Raji (cell line): ENCODE results near the gene PTPN6.
A peak's percentile ranks its signal among the peaks of the same experiment; 100 is the strongest.

Experiments used
- POLR2A ChIP-seq: IDR thresholded peaks from 2 replicates; pipeline ENCODE4 v1.6.1; 2011; ENCODE audit warnings: low read depth, low read length, control low read depth; ENCODE audit not compliant: insufficient read depth

Gene PTPN6

GRCh38 chr12:6964605-6965025 is 13.5 kb downstream of the PTPN6 start:
- TF ChIP-seq POLR2A = no peak

- peak; percentile 24; the same call in 1 of the 2 replicates for TF ChIP-seq POLR2A
These were observed 14.0 kb downstream of the PTPN6 start for GRCh38 chr12:6965026-6965661.

DNA sequence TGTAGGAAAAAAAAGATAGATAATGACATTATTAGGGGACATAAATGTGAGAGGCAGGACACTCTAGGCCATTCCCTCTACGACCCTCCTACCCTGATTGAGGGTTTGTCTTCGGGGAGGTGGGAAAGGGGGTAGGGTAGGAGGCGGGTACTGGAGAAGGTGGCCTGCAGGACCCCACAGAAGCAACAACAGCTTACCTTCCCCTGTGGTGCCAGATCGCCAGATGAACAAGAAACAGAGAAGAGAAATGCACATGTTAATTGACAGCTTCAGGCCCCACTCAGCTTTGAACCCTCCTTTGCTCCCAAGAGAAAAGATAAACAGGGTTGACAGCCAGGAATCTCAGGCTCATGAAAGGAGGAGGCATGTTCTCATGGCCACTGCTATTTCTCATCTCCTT is 14.6 kb downstream of the PTPN6 start:
- TF ChIP-seq POLR2A = no peak

GRCh38 chr12:6966351-6966750 is 15.2 kb downstream of the PTPN6 start:
- no peak for TF ChIP-seq POLR2A

GRCh38 chr12:6967651-6968100 is 16.5 kb downstream of the PTPN6 start:
- no peak for TF ChIP-seq POLR2A

- TF ChIP-seq POLR2A = no peak
These were observed 17.3 kb downstream of the PTPN6 start for GRCh38 chr12:6968426-6968825.

- TF ChIP-seq POLR2A = no peak
These were observed 19.0 kb downstream of the PTPN6 start for GRCh38 chr12:6970096-6970527.

- 0 out of 2 replicates have a peak, but pooled peaks have one; percentile 18 for TF ChIP-seq POLR2A
These were observed 23.0 kb downstream of the PTPN6 start for GRCh38 chr12:6974180-6974579.

DNA sequence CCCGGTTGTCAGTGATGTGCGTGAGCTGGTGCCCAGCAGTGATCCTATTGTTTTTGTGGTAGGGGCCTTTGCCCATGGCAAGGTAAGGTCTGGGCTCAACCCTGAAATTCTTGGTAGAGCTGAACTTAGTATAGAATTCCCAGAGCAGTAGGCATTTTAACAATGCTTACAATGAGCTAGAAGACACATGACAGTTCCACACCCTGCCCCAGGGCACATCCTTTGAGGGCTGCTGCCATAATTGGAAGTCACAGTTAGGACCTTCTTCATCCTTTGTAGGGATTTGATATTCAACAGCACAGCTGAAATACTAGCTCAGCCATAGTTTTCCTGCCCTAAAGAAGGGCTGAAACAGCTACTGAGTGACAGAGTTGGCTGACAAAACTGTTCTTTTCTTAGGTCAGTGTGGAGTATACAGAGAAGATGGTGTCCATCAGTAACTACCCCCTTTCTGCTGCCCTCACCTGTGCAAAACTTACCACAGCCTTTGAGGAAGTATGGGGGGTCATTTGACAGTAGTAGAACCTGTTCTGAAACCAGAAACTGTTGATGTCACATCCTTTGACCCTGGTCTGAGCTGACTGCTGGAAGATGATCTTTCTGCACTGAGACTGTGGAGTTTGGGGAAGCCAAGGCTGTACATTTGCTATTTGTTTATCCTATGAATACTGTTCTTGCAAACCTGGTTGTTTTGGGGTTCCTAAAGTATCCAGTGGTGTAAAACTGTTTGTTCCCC is 24.3 kb downstream of the PTPN6 start:
- TF ChIP-seq POLR2A = no peak

GRCh38 chr12:6977653-6978052 is 26.5 kb downstream of the PTPN6 start:
- no peak for TF ChIP-seq POLR2A

- 0 out of 2 replicates have a peak, but pooled peaks have one; percentile 15 for TF ChIP-seq POLR2A
These were observed 27.0 kb downstream of the PTPN6 start for GRCh38 chr12:6978188-6978587.

- 0 out of 2 replicates have a peak, but pooled peaks have one; percentile 27 for TF ChIP-seq POLR2A
These were observed 27.5 kb downstream of the PTPN6 start for GRCh38 chr12:6978611-6979011.

GRCh38 chr12:6979021-6979420 is 27.9 kb downstream of the PTPN6 start:
- TF ChIP-seq POLR2A = no peak

- TF ChIP-seq POLR2A = no peak
These were observed 28.3 kb downstream of the PTPN6 start for GRCh38 chr12:6979453-6979852.

GRCh38 chr12:6980075-6980474 is 28.9 kb downstream of the PTPN6 start:
- TF ChIP-seq POLR2A = no peak

- TF ChIP-seq POLR2A = no peak
These were observed 29.6 kb downstream of the PTPN6 start for GRCh38 chr12:6980740-6981139.
